ENCODE measurements around the gene NUMA1.

NUMA1 gene

GRCh38 chr11:72112143-72112977 lies 32.0 kb upstream of the NUMA1 start, which contains the start of gene ANAPC15:
TSS of gene ANAPC15 (minus strand) at chr11:72112695. CDS start at chr11:72111276, 1,419 bp downstream.
- no peak for TF ChIP-seq CTCF (IDR thresholded peaks at IDR 0.05; ENCODE audit: insufficient read depth, low read depth, low read length, missing control alignments)
- peak within 1 kb of the TSS; percentile 88 for H3K4me3 ChIP-seq (ENCODE audit: low read length)
- peak; percentile 100 for DNase-seq (ENCODE audit: low read depth)

- no peak for TF ChIP-seq CTCF (IDR thresholded peaks at IDR 0.05; ENCODE audit: insufficient read depth, low read depth, low read length, missing control alignments)
- no peak for DNase-seq (ENCODE audit: low read depth)
- H3K4me3 ChIP-seq (ENCODE audit: low read length) = peak overlapping the region; percentile 88
Measured at GRCh38 chr11:72111300-72112142, 31.2 kb upstream of the NUMA1 start.

- no peak for DNase-seq (ENCODE audit: low read depth)
- TF ChIP-seq CTCF (IDR thresholded peaks at IDR 0.05; ENCODE audit: insufficient read depth, low read depth, low read length, missing control alignments) = no peak
- H3K4me3 ChIP-seq (ENCODE audit: low read length) = no peak within 1 kb of the TSS
Measured at GRCh38 chr11:72105888-72106287, 25.5 kb upstream of the NUMA1 start, which contains the start of gene TOMT. TSS of gene TOMT (plus strand) at chr11:72105924. CDS start at chr11:72105952, 28 bp downstream.

GRCh38 chr11:72103754-72104167 lies 23.4 kb upstream of the NUMA1 start:
- H3K4me3 ChIP-seq (ENCODE audit: low read length) = peak overlapping the region; percentile 99
- DNase-seq (ENCODE audit: low read depth) = no peak
- TF ChIP-seq CTCF (IDR thresholded peaks at IDR 0.05; ENCODE audit: insufficient read depth, low read depth, low read length, missing control alignments) = no peak

- peak within 1 kb of the TSS; percentile 99 for H3K4me3 ChIP-seq (ENCODE audit: low read length)
- peak; percentile 99 for DNase-seq (ENCODE audit: low read depth)
- peak; percentile 52 for TF ChIP-seq CTCF (IDR thresholded peaks at IDR 0.05; ENCODE audit: insufficient read depth, low read depth, low read length, missing control alignments)
Measured at GRCh38 chr11:72102946-72103753, 22.8 kb upstream of the NUMA1 start, which contains the start of gene LAMTOR1. TSS of gene LAMTOR1 (minus strand) at chr11:72103297. CDS start at chr11:72103224, 73 bp downstream.

- peak overlapping the region; percentile 99 for H3K4me3 ChIP-seq (ENCODE audit: low read length)
- no peak for TF ChIP-seq CTCF (IDR thresholded peaks at IDR 0.05; ENCODE audit: insufficient read depth, low read depth, low read length, missing control alignments)
- no peak for DNase-seq (ENCODE audit: low read depth)
Measured at GRCh38 chr11:72102631-72102945, 22.2 kb upstream of the NUMA1 start.

All from epithelial cell of esophagus (primary cell).